GM12801 (cell line): ENCODE data around the gene RRP36.

Experiments used
- TF ChIP-seq, protein P1 (sequence below): IDR thresholded peaks from one replicate; pipeline ENCODE4 v1.5.1; 2011; ENCODE audit warnings: control low read depth; ENCODE audit not compliant: insufficient read length; ENCODE audit errors: extremely low read depth

RRP36 gene

DNA sequence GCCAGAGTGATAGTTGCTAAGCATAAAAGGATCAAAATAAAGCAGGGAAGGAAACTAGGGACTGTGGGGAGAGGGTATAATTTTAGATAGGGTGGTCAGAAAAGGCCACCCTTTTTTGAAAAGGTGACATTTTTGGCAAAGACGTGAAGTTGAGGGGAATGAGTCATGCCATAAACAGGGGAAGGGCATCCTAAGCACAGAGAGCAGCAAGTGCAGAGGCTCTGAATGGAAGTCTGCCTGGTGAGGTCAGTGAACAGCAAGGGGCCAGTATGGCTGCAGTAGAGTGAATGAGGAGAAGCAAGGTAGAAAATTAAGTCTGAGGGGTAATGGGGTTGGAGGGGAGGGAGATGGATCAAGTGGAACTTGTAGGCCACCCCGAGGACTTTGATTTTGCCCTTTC is 40.4 kb downstream of the RRP36 start:
- TF ChIP-seq, protein P1, sequence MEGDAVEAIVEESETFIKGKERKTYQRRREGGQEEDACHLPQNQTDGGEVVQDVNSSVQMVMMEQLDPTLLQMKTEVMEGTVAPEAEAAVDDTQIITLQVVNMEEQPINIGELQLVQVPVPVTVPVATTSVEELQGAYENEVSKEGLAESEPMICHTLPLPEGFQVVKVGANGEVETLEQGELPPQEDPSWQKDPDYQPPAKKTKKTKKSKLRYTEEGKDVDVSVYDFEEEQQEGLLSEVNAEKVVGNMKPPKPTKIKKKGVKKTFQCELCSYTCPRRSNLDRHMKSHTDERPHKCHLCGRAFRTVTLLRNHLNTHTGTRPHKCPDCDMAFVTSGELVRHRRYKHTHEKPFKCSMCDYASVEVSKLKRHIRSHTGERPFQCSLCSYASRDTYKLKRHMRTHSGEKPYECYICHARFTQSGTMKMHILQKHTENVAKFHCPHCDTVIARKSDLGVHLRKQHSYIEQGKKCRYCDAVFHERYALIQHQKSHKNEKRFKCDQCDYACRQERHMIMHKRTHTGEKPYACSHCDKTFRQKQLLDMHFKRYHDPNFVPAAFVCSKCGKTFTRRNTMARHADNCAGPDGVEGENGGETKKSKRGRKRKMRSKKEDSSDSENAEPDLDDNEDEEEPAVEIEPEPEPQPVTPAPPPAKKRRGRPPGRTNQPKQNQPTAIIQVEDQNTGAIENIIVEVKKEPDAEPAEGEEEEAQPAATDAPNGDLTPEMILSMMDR, result no peak

DNA sequence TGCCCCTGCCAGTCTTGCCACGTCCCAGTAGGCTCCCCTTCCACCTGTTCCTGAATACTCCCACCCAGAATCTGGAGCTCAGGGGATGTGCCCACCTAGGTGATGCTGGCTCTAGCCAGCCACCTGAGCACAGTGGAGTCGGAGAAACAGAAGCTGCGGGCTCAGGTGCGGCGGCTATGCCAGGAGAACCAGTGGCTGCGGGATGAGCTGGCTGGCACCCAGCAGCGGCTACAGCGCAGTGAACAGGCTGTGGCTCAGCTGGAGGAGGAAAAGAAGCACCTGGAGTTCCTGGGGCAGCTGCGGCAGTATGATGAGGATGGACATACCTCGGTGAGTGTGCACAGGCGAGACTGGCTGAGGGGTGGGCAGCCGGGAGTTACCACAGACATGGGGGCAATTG is 41.4 kb downstream of the RRP36 start:
- TF ChIP-seq, protein P1, result no peak

DNA sequence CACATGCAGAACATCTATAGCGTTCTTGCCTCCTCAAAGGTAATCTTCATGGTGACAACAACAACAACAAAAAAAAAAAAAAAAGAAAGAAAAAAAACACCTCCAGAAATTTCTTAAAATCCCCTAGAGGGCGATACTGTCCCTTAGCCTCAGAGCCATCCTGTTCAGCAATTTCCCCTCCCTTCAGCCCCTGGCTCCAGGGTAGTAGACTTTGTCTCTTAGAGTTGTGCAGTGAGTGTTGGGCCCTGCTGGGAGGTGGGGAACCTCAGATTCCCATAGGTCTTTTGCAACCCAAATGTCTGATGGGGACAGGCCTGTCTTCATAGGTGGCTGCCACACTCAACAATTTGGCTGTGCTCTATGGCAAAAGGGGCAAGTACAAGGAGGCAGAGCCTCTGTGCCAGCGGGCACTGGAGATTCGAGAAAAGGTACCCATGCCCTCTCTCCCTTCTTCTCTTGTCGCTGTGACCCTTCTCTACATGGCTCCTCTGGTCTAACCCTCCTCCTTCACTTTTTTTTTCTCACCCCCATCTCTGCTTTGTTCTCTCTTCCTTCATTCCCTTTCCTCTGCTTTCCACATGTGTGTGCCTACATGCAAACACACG is 48.7 kb downstream of the RRP36 start:
- TF ChIP-seq, protein P1, result no peak

- TF ChIP-seq, protein P1, result no peak
These were observed 53.6 kb downstream of the RRP36 start for GRCh38 chr6:43074847-43075669.

DNA sequence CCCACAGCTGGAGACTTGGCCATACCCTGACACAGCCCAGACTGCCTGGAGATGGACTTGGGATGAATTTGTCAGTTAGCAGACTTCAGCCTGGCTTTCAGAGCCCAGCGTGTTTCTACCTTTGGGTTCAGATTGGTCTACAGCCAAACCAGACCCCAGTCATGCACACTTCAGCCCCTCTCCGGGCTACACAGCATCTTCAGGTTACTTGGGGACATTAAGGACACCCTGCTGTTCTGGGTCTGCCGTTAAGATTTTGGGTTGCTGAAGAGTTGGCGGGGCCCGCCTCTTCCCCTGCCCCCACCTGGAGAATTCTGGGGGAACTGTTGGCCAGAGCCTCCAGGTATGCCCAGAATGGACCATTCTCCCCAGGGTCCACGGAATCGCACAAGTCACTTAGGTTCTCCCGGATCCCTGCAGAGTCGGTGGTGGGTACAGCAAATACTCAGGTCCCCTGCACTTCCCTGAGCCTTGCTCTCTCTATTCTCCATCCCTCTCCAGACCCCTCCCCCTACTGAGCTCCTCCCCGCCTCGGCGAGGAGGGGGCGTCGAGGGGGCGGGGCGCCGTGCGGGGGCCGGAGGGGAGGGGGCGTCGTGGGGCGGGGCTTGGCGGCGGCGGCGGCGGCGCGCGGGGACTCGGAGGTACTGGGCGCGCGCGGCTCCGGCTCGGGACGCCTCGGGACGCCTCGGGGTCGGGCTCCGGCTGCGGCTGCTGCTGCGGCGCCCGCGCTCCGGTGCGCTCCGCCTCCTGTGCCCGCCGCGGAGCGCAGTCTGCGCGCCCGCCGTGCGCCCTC is 54.4 kb downstream of the RRP36 start, which contains the start of gene PTK7:
TSS of gene PTK7 (plus strand) at position 645 of the 794 bp plus-strand sequence. CDS start 175 bp downstream, outside the sequence.
- TF ChIP-seq, protein P1, result no peak

GRCh38 chr6:43076464-43077332 is 55.3 kb downstream of the RRP36 start:
- TF ChIP-seq, protein P1, result no peak
